GM13976 (cell line): ENCODE measurements around the gene TNFRSF25.

Experiments used
- DNase-seq: peaks from one replicate; pipeline ENCODE4 v3.0.0; 2012; ENCODE audit warnings: low spot score
- in situ Hi-C: fragments of 300-500 bp; cut with MboI; formaldehyde crosslinking; loops from one replicate; pipeline ENCODE4 v1.12.0; 2022; ENCODE audit warnings: low sequenced_read_pairs, mixed read lengths, inconsistent platforms; ENCODE audit not compliant: unreplicated experiment
- TF ChIP-seq, protein P1 (sequence below): IDR thresholded peaks from 2 replicates; pipeline ENCODE4 v1.5.1; 2012; ENCODE audit warnings: borderline replicate concordance, mild to moderate bottlenecking; ENCODE audit not compliant: insufficient read depth; ENCODE audit errors: extremely low read depth, missing control alignments, control extremely low read depth

TNFRSF25 gene

DNA sequence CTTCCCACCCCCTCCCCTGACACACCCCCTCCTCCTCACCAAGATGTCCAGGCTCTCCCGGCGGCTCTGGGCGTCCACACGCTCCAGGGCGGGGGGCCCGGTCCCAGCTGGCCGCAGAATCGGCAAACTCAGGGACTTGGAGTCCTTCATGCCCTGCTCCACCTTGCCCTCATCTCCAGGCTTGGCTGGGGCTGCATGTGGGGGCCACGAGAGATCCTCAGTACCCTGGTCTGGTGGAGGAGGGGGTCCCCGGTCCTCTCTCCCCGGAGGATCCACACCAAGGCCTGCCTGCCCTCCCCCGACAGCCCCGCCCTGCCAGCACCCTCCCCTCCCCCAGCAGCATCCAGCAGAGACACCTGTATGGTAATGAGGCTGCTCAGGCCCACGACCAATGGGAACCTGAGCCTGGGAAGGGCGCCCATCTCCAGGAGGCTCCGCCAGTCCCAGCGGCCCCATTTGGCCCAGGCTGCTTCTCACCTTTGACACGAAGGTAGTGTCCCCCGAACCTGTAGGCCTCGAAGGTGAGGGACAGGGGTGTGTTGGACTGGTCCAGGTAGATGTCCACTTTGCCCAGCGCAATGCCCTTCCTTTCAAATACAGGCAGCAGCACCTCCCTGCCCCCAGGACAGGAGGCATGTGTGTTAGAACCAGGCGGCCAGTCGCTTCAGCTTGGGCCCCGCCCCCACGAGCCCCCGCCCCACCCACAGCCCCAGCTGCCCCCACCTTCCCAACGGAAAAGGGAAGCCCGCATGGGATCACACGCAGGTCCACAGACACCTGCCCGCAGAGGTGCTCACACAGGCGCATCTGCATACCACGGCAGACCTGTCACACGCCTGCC lies 8.2 kb upstream of the TNFRSF25 start:
- in situ Hi-C loops = no loop called here
- TF ChIP-seq, protein P1, sequence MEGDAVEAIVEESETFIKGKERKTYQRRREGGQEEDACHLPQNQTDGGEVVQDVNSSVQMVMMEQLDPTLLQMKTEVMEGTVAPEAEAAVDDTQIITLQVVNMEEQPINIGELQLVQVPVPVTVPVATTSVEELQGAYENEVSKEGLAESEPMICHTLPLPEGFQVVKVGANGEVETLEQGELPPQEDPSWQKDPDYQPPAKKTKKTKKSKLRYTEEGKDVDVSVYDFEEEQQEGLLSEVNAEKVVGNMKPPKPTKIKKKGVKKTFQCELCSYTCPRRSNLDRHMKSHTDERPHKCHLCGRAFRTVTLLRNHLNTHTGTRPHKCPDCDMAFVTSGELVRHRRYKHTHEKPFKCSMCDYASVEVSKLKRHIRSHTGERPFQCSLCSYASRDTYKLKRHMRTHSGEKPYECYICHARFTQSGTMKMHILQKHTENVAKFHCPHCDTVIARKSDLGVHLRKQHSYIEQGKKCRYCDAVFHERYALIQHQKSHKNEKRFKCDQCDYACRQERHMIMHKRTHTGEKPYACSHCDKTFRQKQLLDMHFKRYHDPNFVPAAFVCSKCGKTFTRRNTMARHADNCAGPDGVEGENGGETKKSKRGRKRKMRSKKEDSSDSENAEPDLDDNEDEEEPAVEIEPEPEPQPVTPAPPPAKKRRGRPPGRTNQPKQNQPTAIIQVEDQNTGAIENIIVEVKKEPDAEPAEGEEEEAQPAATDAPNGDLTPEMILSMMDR = no peak
- DNase-seq = no peak

- TF ChIP-seq, protein P1 = no peak
- no peak for DNase-seq
- in situ Hi-C loops = no loop called here
Measured at GRCh38 chr1:6473156-6473555, 7.2 kb upstream of the TNFRSF25 start.

DNA sequence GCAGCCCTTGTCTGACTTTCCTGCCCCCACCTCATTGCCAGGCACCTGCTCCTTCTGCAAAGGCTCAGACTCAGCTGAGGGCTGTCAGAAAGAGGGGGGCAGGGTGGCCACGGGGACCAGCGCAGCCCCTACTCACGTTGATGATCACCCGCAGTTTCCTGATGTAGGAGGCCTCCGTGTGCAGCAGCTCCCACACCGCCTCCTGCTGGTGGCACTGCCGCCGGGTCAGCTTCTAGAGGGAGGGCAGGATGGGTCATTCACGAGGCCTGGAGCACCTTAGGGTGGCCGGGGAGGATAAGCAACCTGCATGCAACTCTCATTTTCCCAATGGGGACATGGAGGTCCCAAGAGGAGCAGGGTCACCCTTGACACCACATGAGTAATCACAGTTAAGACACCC lies 6.4 kb upstream of the TNFRSF25 start:
- in situ Hi-C loops = no loop called here
- no peak for DNase-seq
- TF ChIP-seq, protein P1 = no peak

- DNase-seq = no peak
- in situ Hi-C loops = no loop called here
- TF ChIP-seq, protein P1 = no peak
Measured at GRCh38 chr1:6471970-6472368, 6.0 kb upstream of the TNFRSF25 start.

DNA sequence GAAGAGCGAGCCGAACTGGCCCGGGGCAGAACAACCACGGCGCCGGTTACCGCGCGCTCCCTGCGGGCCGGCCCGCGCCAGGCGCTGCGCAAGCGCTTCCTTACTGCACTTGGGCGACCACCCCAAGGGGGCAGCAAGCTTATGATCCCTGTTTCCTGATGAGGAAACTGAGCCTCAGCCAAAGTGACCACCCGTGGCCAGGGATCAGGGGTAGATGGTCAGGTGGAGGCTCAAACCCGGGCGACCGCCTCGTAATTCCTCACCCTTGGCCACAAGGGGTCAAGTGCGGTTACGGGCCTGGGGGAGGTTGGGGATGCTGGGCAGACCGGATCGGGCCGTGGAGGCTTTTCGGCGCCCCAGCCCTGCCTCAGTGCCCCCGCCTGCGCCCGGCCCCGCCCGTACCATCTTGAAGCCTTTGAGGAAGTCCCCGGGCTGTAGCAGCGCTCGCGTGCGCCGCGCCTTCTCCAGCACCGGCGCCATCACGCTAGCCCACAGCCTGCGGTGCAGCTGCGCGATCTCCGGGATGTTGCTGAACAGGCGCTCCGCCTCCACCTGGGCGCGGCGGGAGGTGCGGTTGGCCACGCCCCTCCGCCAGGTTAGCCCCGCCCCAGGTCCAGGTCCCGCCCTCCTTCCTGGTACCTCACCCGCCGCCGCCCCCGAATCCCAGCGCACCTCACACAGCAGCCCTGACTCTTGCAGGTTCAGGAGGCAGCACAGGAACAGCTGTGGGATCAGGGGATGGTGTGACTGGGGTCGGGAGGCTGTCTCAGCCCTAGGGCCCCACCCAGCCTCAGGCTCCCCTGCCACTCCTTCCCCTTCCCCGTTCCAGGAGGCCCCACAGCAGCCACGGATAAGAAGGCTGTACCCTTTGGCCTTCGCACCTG lies 5.4 kb upstream of the TNFRSF25 start:
- DNase-seq = no peak
- in situ Hi-C loops = no loop called here
- TF ChIP-seq, protein P1 = no peak

GRCh38 chr1:6470132-6471085 lies 4.4 kb upstream of the TNFRSF25 start:
- TF ChIP-seq, protein P1 = no peak
- in situ Hi-C loops = no loop called here
- DNase-seq = no peak
